ENCODE measurements around the gene RCE1. TPM values are rescaled to one million over a fixed set of nuclear protein-coding genes. Genes with fewer than 3 reads are reported as not detected.
A peak's percentile ranks its signal among the peaks of the same experiment; 100 is the strongest.

Gene RCE1
- total and polyA plus RNA-seq, 2 donors (not counting 1 experiment from before 2014, with no cell fraction given), result 7.0 to 14.4 TPM

- Histone ChIP-seq H3K9ac (ENCODE audit: insufficient read depth, low read length) (no peak overlapping the region), H2AFZ (ENCODE audit: low read length) (no peak overlapping the region), H3K36me3 (ENCODE audit: control insufficient read depth, insufficient read depth, low read length) (no peaks in the 10 kb centered on the region), H3K27me3 (ENCODE audit: control insufficient read depth, insufficient read depth, low read length) (no peaks in the 10 kb centered on the region), H3K79me2 (ENCODE audit: control insufficient read depth, insufficient read depth, low read length) (no peaks in the 10 kb centered on the region), H4K20me1 (ENCODE audit: control insufficient read depth, extremely low read depth, insufficient read depth, low read length) (no peaks in the 10 kb centered on the region), H3K4me3 (replicated peaks in 1 of 4; ENCODE audit: control extremely low read depth in 1 of 4, insufficient read depth in 1 of 4, low read depth in 3 of 4, low read length in 4 of 4) (no peak overlapping the region), H3K4me1 (ENCODE audit: control insufficient read depth, extremely low read depth, insufficient read depth, low read length) (peaks cover 11% of the 10 kb centered on the region), H3K27ac (ENCODE audit: insufficient read depth, low read length) (no peak overlapping the region), H3K9me3 (ENCODE audit: control insufficient read depth, insufficient read depth, low read depth, low read length) (no peaks in the 10 kb centered on the region), H3K4me2 (ENCODE audit: extremely low read depth, insufficient read depth, low read length) (no peak overlapping the region)
- DNase-seq (ENCODE audit: low read depth in 2 of 2), result no peak
- TF ChIP-seq CTCF (conservative IDR thresholded peaks at IDR 0.05 in 1 of 2, IDR thresholded peaks at IDR 0.05 in 1 of 2; ENCODE audit: low read depth in 1 of 2, low read length in 2 of 2) (no peak), EZH2 (IDR thresholded peaks at IDR 0.05; ENCODE audit: low read length, missing control alignments) (no peak)
Observed at GRCh38 chr11:66879999-66880398, 36.8 kb downstream of the RCE1 start.

- Histone ChIP-seq H3K27ac (ENCODE audit: insufficient read depth, low read length) (no peak overlapping the region), H3K4me2 (ENCODE audit: extremely low read depth, insufficient read depth, low read length) (no peak overlapping the region)
Observed at GRCh38 chr11:66880496-66881450, 37.5 kb downstream of the RCE1 start.

More at GRCh38 chr11:66880496-66881450, 37.5 kb downstream of the RCE1 start:
- Histone ChIP-seq H3K9me3 (ENCODE audit: control insufficient read depth, insufficient read depth, low read depth, low read length) (no peaks in the 10 kb centered on the region), H4K20me1 (ENCODE audit: control insufficient read depth, extremely low read depth, insufficient read depth, low read length) (no peaks in the 10 kb centered on the region), H2AFZ (ENCODE audit: low read length) (no peak overlapping the region), H3K36me3 (ENCODE audit: control insufficient read depth, insufficient read depth, low read length) (no peaks in the 10 kb centered on the region), H3K27me3 (ENCODE audit: control insufficient read depth, insufficient read depth, low read length) (no peaks in the 10 kb centered on the region), H3K4me3 (replicated peaks in 1 of 4; ENCODE audit: control extremely low read depth in 1 of 4, insufficient read depth in 1 of 4, low read depth in 3 of 4, low read length in 4 of 4) (no peak overlapping the region), H3K79me2 (ENCODE audit: control insufficient read depth, insufficient read depth, low read length) (no peaks in the 10 kb centered on the region), H3K9ac (ENCODE audit: insufficient read depth, low read length) (no peak overlapping the region), H3K4me1 (ENCODE audit: control insufficient read depth, extremely low read depth, insufficient read depth, low read length) (peaks cover 11% of the 10 kb centered on the region)
- TF ChIP-seq CTCF (conservative IDR thresholded peaks at IDR 0.05 in 1 of 2, IDR thresholded peaks at IDR 0.05 in 1 of 2; ENCODE audit: low read depth in 1 of 2, low read length in 2 of 2), result no peak
- TF ChIP-seq EZH2 (IDR thresholded peaks at IDR 0.05; ENCODE audit: low read length, missing control alignments), result no peak
- peak in 1 of 2 donors; percentile 20 for DNase-seq (ENCODE audit: low read depth in 2 of 2)

Data from fibroblast of lung (primary cell).